ENCODE data around the gene BCOR. TPM values are rescaled to one million over a fixed set of nuclear protein-coding genes. Genes with fewer than 3 reads are reported as not detected.

The BCOR gene
- total and polyA plus RNA-seq, 4 experiments from 2014 or later: 1.9 to 48.7 (median 27.0) TPM

DNA sequence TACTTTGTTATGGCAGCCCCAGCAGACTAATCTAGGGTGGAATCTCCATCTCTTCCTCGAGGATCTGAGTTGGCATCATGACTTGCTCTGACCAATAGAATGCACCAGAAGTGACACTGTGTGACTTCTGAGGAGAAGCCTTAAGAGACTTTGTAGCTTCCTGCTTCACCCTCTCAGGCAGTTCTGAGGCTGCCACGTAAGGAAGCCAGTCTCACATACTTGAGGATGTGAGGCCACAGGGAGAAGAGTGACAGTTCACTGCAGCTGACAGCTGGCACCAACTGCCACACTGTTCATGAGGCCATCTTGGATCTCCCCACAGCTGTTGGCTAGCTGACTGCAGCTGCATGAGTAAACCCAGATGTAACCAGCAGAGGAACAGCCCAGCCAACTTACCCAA lies 29.3 kb upstream of the BCOR start:
- POLR2A ChIA-PET (ENCODE audit: partially characterized antibody): interaction anchor here (1.1 to 1.3 kb wide), 3 partner anchors 25 to 30 kb away, joined by 4 to 6 read pairs (median 4); partner anchors contain the start of gene BCOR
- peaks cover 4 to 6% (median 5%) of the 10 kb centered on the region in 4 donors for H3K4me1 Mint-ChIP-seq
- H3K27ac ChIP-seq (ENCODE audit: low read depth, low read length): no peak overlapping the region
- H3K4me3 ChIP-seq (ENCODE audit: low read length in 2 of 2): no peak overlapping the region
- intact Hi-C loops (cut with micrococcal nuclease): no loop called here
- CTCF ChIA-PET (ENCODE audit: partially characterized antibody): no interaction called here
- no peaks in the 10 kb centered on the region for H3K27me3 Mint-ChIP-seq
- no peak overlapping the region for H3K4me3 Mint-ChIP-seq
- H3K27me3 ChIP-seq (ENCODE audit: insufficient read depth, low read length): no peaks in the 10 kb centered on the region
- H3K36me3 ChIP-seq (ENCODE audit: insufficient read depth, low read length): no peaks in the 10 kb centered on the region
- H3K9me3 Mint-ChIP-seq: no peaks in the 10 kb centered on the region
- peak overlapping the region in 1 of 7 donors; percentile 1 for H3K27ac Mint-ChIP-seq
- DNase-seq: peak in 1 of 5 donors; percentile 16
- no peaks in the 10 kb centered on the region for H3K9me3 ChIP-seq (ENCODE audit: control insufficient read depth in 1 of 2, low read length in 2 of 2)
- peaks cover 7% of the 10 kb centered on the region for H3K4me1 ChIP-seq (ENCODE audit: insufficient read depth, low read length)
- H3K36me3 Mint-ChIP-seq: no peaks in the 10 kb centered on the region

DNA sequence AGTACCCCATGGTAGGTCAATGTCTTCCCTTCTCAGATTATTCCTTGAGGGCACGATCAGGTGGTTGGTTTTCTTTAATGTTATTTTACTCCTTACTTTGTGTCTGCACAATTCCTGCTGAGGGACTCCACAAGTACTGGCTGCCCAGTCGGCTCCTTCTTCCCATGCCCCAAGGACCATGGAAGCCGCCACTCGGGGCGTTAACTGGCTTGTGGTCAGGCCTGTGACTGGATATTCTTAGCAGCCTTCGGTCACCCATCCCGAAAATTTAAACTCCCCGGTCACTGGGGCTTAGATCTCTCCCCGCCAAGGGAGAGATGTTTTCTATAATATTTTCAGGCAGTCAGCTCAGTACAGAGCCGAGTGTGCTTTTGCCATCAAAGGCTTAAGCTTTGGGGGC lies 24.7 kb upstream of the BCOR start:
- H3K4me3 Mint-ChIP-seq: no peak overlapping the region
- CTCF ChIA-PET (ENCODE audit: partially characterized antibody): no interaction called here
- no peak overlapping the region for H3K27ac Mint-ChIP-seq
- Histone ChIP-seq H3K27me3 (ENCODE audit: insufficient read depth, low read length) (no peaks in the 10 kb centered on the region), H3K27ac (ENCODE audit: low read depth, low read length) (no peak overlapping the region), H3K4me1 (ENCODE audit: insufficient read depth, low read length) (peaks cover 7% of the 10 kb centered on the region), H3K36me3 (ENCODE audit: insufficient read depth, low read length) (no peaks in the 10 kb centered on the region), H3K9me3 (ENCODE audit: control insufficient read depth in 1 of 2, low read length in 2 of 2) (no peaks in the 10 kb centered on the region), H3K4me3 (ENCODE audit: low read length in 2 of 2) (no peak overlapping the region)
- no peaks in the 10 kb centered on the region for H3K9me3 Mint-ChIP-seq
- intact Hi-C loops (cut with micrococcal nuclease): no loop called here
- no peaks in the 10 kb centered on the region for H3K36me3 Mint-ChIP-seq
- DNase-seq: no peak
- no peaks in the 10 kb centered on the region for H3K27me3 Mint-ChIP-seq
- peaks cover 4 to 6% (median 5%) of the 10 kb centered on the region in 4 donors for H3K4me1 Mint-ChIP-seq
- POLR2A ChIA-PET (ENCODE audit: partially characterized antibody): no interaction called here

DNA sequence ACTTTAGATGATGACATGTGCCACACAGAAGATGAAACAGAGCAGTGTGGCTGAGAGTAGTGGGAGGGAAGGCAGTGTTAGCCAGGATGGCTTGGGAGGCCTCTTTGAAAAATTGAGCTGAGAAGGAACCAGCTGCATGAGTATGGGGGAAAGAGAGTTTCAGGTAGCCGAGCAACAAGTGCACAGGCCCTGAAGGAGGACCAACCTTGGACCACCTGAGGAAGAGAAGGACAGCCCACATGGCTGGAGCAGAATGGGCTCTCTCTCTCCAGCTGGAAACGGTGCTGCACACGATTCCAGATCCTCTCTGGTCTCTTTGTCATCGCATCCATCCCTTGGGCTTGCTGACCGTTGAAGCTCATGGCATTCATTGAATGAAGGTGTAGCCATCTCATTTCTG lies 23.9 kb upstream of the BCOR start:
- H3K9me3 ChIP-seq (ENCODE audit: control insufficient read depth in 1 of 2, low read length in 2 of 2): no peaks in the 10 kb centered on the region
- ChIA-PET CTCF (ENCODE audit: partially characterized antibody) (no interaction called here), POLR2A (ENCODE audit: partially characterized antibody) (no interaction called here)
- no peaks in the 10 kb centered on the region for H3K36me3 ChIP-seq (ENCODE audit: insufficient read depth, low read length)
- H3K4me3 ChIP-seq (ENCODE audit: low read length in 2 of 2): no peak overlapping the region
- Mint-ChIP-seq H3K36me3 (no peaks in the 10 kb centered on the region), H3K27ac (no peak overlapping the region), H3K27me3 (no peaks in the 10 kb centered on the region), H3K4me3 (no peak overlapping the region), H3K4me1 (no peaks in the 10 kb centered on the region), H3K9me3 (no peaks in the 10 kb centered on the region)
- H3K27me3 ChIP-seq (ENCODE audit: insufficient read depth, low read length): no peaks in the 10 kb centered on the region
- DNase-seq: no peak
- no peaks in the 10 kb centered on the region for H3K4me1 ChIP-seq (ENCODE audit: insufficient read depth, low read length)
- no peak overlapping the region for H3K27ac ChIP-seq (ENCODE audit: low read depth, low read length)
- intact Hi-C loops (cut with micrococcal nuclease): no loop called here

DNA sequence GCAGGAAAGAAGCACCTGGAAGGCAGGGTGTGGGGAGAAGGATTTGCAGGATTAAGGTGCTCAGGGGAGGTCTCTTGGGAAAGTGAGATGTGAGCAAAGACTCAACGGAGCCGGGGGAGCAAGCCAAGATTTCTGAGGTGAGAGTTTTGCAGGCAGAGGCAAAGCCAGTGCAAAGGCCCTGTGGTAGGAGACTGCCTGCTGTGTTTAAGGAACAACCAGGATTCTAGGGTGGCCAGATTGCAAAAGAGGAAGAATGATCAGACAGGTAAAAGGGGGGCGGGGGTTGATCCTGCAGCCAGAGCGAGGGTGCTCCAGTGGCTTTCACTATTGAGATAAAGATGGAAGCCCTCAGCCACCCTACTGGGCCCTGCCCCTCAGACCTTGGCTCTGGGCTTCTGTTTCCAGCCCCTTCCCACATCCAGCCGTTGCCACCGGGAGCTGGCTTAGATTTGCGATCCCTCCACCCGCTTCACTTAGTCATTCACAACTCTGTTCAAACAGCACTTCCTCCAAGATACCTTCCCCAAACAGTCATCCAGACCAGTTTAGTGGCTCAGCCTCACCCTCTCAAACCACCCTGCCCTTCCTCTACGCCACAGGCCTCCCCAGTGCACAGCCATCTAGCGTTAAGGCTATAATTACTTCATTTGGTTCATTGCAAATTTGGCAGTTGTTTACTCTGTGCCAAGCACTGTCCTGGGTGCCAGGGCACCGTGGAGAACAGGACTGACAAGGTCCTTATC lies 23.3 kb upstream of the BCOR start:
- CTCF ChIA-PET (ENCODE audit: partially characterized antibody): no interaction called here
- Mint-ChIP-seq H3K4me3 (no peak overlapping the region), H3K4me1 (no peaks in the 10 kb centered on the region), H3K9me3 (no peaks in the 10 kb centered on the region), H3K27ac (peak overlapping the region in 2 of 7 donors; percentile 20 to 63), H3K27me3 (no peaks in the 10 kb centered on the region), H3K36me3 (no peaks in the 10 kb centered on the region)
- no peak for DNase-seq
- POLR2A ChIA-PET (ENCODE audit: partially characterized antibody): no interaction called here
- no peaks in the 10 kb centered on the region for H3K27me3 ChIP-seq (ENCODE audit: insufficient read depth, low read length)
- H3K36me3 ChIP-seq (ENCODE audit: insufficient read depth, low read length): no peaks in the 10 kb centered on the region
- H3K27ac ChIP-seq (ENCODE audit: low read depth, low read length): no peak overlapping the region
- no peak overlapping the region for H3K4me3 ChIP-seq (ENCODE audit: low read length in 2 of 2)
- no peaks in the 10 kb centered on the region for H3K9me3 ChIP-seq (ENCODE audit: control insufficient read depth in 1 of 2, low read length in 2 of 2)
- H3K4me1 ChIP-seq (ENCODE audit: insufficient read depth, low read length): no peaks in the 10 kb centered on the region
- intact Hi-C loops (cut with micrococcal nuclease): no loop called here

DNA sequence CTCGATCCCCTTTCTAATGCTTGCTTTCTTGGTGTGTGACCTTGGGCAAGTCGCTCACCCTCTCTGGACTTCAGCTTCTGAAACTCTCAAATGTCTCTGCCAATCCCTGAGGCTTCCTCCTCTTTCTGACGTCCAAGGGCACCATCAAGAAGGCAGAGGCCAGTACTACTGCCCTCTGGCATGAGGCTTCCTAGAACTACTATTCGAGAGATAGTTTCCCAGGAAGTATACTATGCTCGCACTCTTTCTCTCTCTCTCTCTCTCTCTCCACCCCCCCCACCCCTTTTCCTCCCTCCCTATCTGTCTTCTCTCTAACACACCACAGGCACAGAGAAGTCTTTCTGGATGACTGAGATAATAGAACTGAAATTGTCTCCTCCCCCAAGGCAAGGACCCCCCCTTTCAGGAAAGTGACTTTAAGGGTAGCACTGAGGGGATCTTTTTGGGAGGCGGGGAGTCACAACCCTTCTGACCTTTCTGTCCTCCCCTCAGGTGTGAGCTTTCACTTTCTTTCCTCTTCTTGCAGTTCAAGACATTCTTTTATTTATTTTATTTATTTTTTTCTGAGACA lies 20.0 kb upstream of the BCOR start:
- no peaks in the 10 kb centered on the region for H3K36me3 ChIP-seq (ENCODE audit: insufficient read depth, low read length)
- no peak overlapping the region for H3K27ac ChIP-seq (ENCODE audit: low read depth, low read length)
- no peak overlapping the region for H3K4me3 ChIP-seq (ENCODE audit: low read length in 2 of 2)
- Mint-ChIP-seq H3K4me1 (no peaks in the 10 kb centered on the region), H3K4me3 (no peak overlapping the region), H3K27ac (peak overlapping the region in 1 of 7 donors; percentile 29), H3K9me3 (peaks cover 0 to 2% (median 0%) of the 10 kb centered on the region in 8 donors), H3K36me3 (no peaks in the 10 kb centered on the region), H3K27me3 (no peaks in the 10 kb centered on the region)
- no peaks in the 10 kb centered on the region for H3K27me3 ChIP-seq (ENCODE audit: insufficient read depth, low read length)
- no peak for DNase-seq
- no peaks in the 10 kb centered on the region for H3K4me1 ChIP-seq (ENCODE audit: insufficient read depth, low read length)
- H3K9me3 ChIP-seq (ENCODE audit: control insufficient read depth in 1 of 2, low read length in 2 of 2): no peaks in the 10 kb centered on the region
- ChIA-PET CTCF (ENCODE audit: partially characterized antibody) (no interaction called here), POLR2A (ENCODE audit: partially characterized antibody) (interaction anchor here (0.6 kb wide), 1 partner anchor 20 kb away, joined by 3 read pairs; the partner anchor contains the start of gene BCOR)
- intact Hi-C loops (cut with micrococcal nuclease): no loop called here

GRCh38 chrX:40116925-40117324 lies 19.2 kb upstream of the BCOR start:
- Histone ChIP-seq H3K27ac (ENCODE audit: low read depth, low read length) (no peak overlapping the region), H3K4me1 (ENCODE audit: insufficient read depth, low read length) (no peaks in the 10 kb centered on the region), H3K27me3 (ENCODE audit: insufficient read depth, low read length) (no peaks in the 10 kb centered on the region), H3K36me3 (ENCODE audit: insufficient read depth, low read length) (no peaks in the 10 kb centered on the region), H3K4me3 (ENCODE audit: low read length in 2 of 2) (no peak overlapping the region), H3K9me3 (ENCODE audit: control insufficient read depth in 1 of 2, low read length in 2 of 2) (no peaks in the 10 kb centered on the region)
- ChIA-PET CTCF (ENCODE audit: partially characterized antibody) (no interaction called here), POLR2A (ENCODE audit: partially characterized antibody) (interaction anchor here (0.6 to 4.7 kb wide), 2 partner anchors 19 kb away, joined by 3 to 22 read pairs; partner anchors contain the start of gene BCOR)
- intact Hi-C loops (cut with micrococcal nuclease): no loop called here
- Mint-ChIP-seq H3K4me3 (no peak overlapping the region), H3K36me3 (no peaks in the 10 kb centered on the region), H3K4me1 (no peaks in the 10 kb centered on the region), H3K9me3 (peaks cover 0 to 2% (median 0%) of the 10 kb centered on the region in 8 donors), H3K27ac (no peak overlapping the region), H3K27me3 (no peaks in the 10 kb centered on the region)
- DNase-seq: no peak

- peaks cover 0 to 7% (median 2%) of the 10 kb centered on the region in 4 donors for H3K4me1 Mint-ChIP-seq
- intact Hi-C loops (cut with micrococcal nuclease): no loop called here
- H3K9me3 Mint-ChIP-seq: peaks cover 0 to 2% (median 0%) of the 10 kb centered on the region in 8 donors
- Histone ChIP-seq H3K27ac (ENCODE audit: low read depth, low read length) (no peak overlapping the region), H3K36me3 (ENCODE audit: insufficient read depth, low read length) (no peaks in the 10 kb centered on the region), H3K9me3 (ENCODE audit: control insufficient read depth in 1 of 2, low read length in 2 of 2) (no peaks in the 10 kb centered on the region), H3K4me3 (ENCODE audit: low read length in 2 of 2) (no peak overlapping the region), H3K27me3 (ENCODE audit: insufficient read depth, low read length) (no peaks in the 10 kb centered on the region), H3K4me1 (ENCODE audit: insufficient read depth, low read length) (peaks cover 7% of the 10 kb centered on the region)
- DNase-seq: no peak
- no peaks in the 10 kb centered on the region for H3K36me3 Mint-ChIP-seq
- H3K4me3 Mint-ChIP-seq: no peak overlapping the region
- POLR2A ChIA-PET (ENCODE audit: partially characterized antibody): interaction anchor here (4.7 kb wide), 1 partner anchor 15 kb away, joined by 22 read pairs; the partner anchor contains the start of gene BCOR
- CTCF ChIA-PET (ENCODE audit: partially characterized antibody): no interaction called here
- no peaks in the 10 kb centered on the region for H3K27me3 Mint-ChIP-seq
- H3K27ac Mint-ChIP-seq: peak overlapping the region in 1 of 7 donors; percentile 3
These were observed 15.2 kb upstream of the BCOR start for GRCh38 chrX:40112996-40113395.

All from CD4-positive, alpha-beta memory T cell (primary cell).